ENCODE measurements around the gene ARHGDIA.

ARHGDIA gene

GRCh38 chr17:81867170-81867990 lies 3.8 kb downstream of the ARHGDIA start:
- peaks cover 80% of the 10 kb centered on the region for H3K79me2 ChIP-seq (ENCODE audit: low read length)
- H3K4me3 ChIP-seq (ENCODE audit: low read length): no peak overlapping the region
- H3K9me2 ChIP-seq (replicated peaks; ENCODE audit: insufficient read depth, low read length): no peaks in the 10 kb centered on the region
- H3K36me3 ChIP-seq (replicated peaks; ENCODE audit: insufficient read depth, low read length): peaks cover 13% of the 10 kb centered on the region
- peaks cover 59% of the 10 kb centered on the region for H3F3A ChIP-seq (ENCODE audit: insufficient read depth, low read length)
- H4K20me1 ChIP-seq (ENCODE audit: insufficient read depth, low read length): no peaks in the 10 kb centered on the region; the same call in 1 of the 2 replicates
- H2AFZ ChIP-seq (ENCODE audit: low read length): no peak overlapping the region
- H3K4me1 ChIP-seq (ENCODE audit: low read length): peaks cover 6% of the 10 kb centered on the region; the same call in 1 of the 2 replicates
- peak; percentile 1 for DNase-seq
- H3K27ac ChIP-seq (ENCODE audit: low read length): no peak overlapping the region
- H3K9me3 ChIP-seq (replicated peaks; ENCODE audit: insufficient read depth, low read length): no peaks in the 10 kb centered on the region
- no peak overlapping the region for H3K9ac ChIP-seq (ENCODE audit: low read length)
- no peak for TF ChIP-seq EZH2phosphoT487 (IDR thresholded peaks at IDR 0.05; ENCODE audit: low read length)
- no peak for TF ChIP-seq EZH2 (optimal IDR thresholded peaks at IDR 0.05; ENCODE audit: low read depth, low read length)
- TF ChIP-seq CTCF (IDR thresholded peaks at IDR 0.05; ENCODE audit: low read length): no peak
- no peak overlapping the region for H3K4me2 ChIP-seq (ENCODE audit: low read depth, low read length)
- H3K27me3 ChIP-seq (replicated peaks; ENCODE audit: insufficient read depth, low read length): no peaks in the 10 kb centered on the region

GRCh38 chr17:81866440-81867169 lies 4.5 kb downstream of the ARHGDIA start:
- Histone ChIP-seq H3K9me2 (replicated peaks; ENCODE audit: insufficient read depth, low read length) (no peaks in the 10 kb centered on the region), H3K9ac (ENCODE audit: low read length) (no peak overlapping the region), H3K4me2 (ENCODE audit: low read depth, low read length) (no peak overlapping the region), H3K79me2 (ENCODE audit: low read length) (peaks cover 80% of the 10 kb centered on the region), H4K20me1 (ENCODE audit: insufficient read depth, low read length) (no peaks in the 10 kb centered on the region; the same call in 1 of the 2 replicates), H3K4me3 (ENCODE audit: low read length) (no peak overlapping the region), H3K27me3 (replicated peaks; ENCODE audit: insufficient read depth, low read length) (no peaks in the 10 kb centered on the region), H3K4me1 (ENCODE audit: low read length) (peaks cover 9% of the 10 kb centered on the region; the same call in 1 of the 2 replicates), H3K27ac (ENCODE audit: low read length) (no peak overlapping the region), H3F3A (ENCODE audit: insufficient read depth, low read length) (peaks cover 64% of the 10 kb centered on the region), H3K9me3 (replicated peaks; ENCODE audit: insufficient read depth, low read length) (no peaks in the 10 kb centered on the region), H3K36me3 (replicated peaks; ENCODE audit: insufficient read depth, low read length) (peaks cover 13% of the 10 kb centered on the region), H2AFZ (ENCODE audit: low read length) (no peak overlapping the region)
- no peak for DNase-seq
- TF ChIP-seq EZH2phosphoT487 (IDR thresholded peaks at IDR 0.05; ENCODE audit: low read length): no peak
- no peak for TF ChIP-seq CTCF (IDR thresholded peaks at IDR 0.05; ENCODE audit: low read length)
- TF ChIP-seq EZH2 (optimal IDR thresholded peaks at IDR 0.05; ENCODE audit: low read depth, low read length): no peak

GRCh38 chr17:81865733-81866439 lies 5.3 kb downstream of the ARHGDIA start:
- DNase-seq: peak; percentile 5
- no peak overlapping the region for H3K9ac ChIP-seq (ENCODE audit: low read length)
- H3K27ac ChIP-seq (ENCODE audit: low read length): no peak overlapping the region
- peaks cover 9% of the 10 kb centered on the region; the same call in 1 of the 2 replicates for H3K4me1 ChIP-seq (ENCODE audit: low read length)
- TF ChIP-seq EZH2 (optimal IDR thresholded peaks at IDR 0.05; ENCODE audit: low read depth, low read length) (no peak), CTCF (IDR thresholded peaks at IDR 0.05; ENCODE audit: low read length) (no peak), EZH2phosphoT487 (IDR thresholded peaks at IDR 0.05; ENCODE audit: low read length) (no peak)
- peaks cover 13% of the 10 kb centered on the region for H3K36me3 ChIP-seq (replicated peaks; ENCODE audit: insufficient read depth, low read length)
- peaks cover 68% of the 10 kb centered on the region for H3F3A ChIP-seq (ENCODE audit: insufficient read depth, low read length)
- no peak overlapping the region for H2AFZ ChIP-seq (ENCODE audit: low read length)
- no peaks in the 10 kb centered on the region for H3K9me2 ChIP-seq (replicated peaks; ENCODE audit: insufficient read depth, low read length)
- H3K4me3 ChIP-seq (ENCODE audit: low read length): no peak overlapping the region
- H3K79me2 ChIP-seq (ENCODE audit: low read length): peaks cover 78% of the 10 kb centered on the region
- H3K4me2 ChIP-seq (ENCODE audit: low read depth, low read length): no peak overlapping the region
- no peaks in the 10 kb centered on the region; the same call in 1 of the 2 replicates for H4K20me1 ChIP-seq (ENCODE audit: insufficient read depth, low read length)
- no peaks in the 10 kb centered on the region for H3K27me3 ChIP-seq (replicated peaks; ENCODE audit: insufficient read depth, low read length)
- H3K9me3 ChIP-seq (replicated peaks; ENCODE audit: insufficient read depth, low read length): no peaks in the 10 kb centered on the region

Measured in MM.1S (cell line).